Trophoblast cell (in vitro differentiated cells and primary cell): ENCODE data around the gene ANO6.

Experiments
- DNase-seq, 2 donors: peaks; one replicate each; pipeline ENCODE4 v3.0.0-alpha.2; 2016
- H2AFZ ChIP-seq: 2 replicates; pipeline ENCODE4 v1.6.1; 2013; ENCODE audit warnings: low read length, moderate library complexity, mild to moderate bottlenecking; ENCODE audit not compliant: insufficient read depth, poor library complexity
- H2AK5ac ChIP-seq: 2 replicates; pipeline ENCODE4 v1.6.1; 2013; ENCODE audit warnings: mild to moderate bottlenecking, low read length
- H2BK120ac ChIP-seq: 2 replicates; pipeline ENCODE4 v1.6.1; 2013; ENCODE audit warnings: low read length, mild to moderate bottlenecking, moderate library complexity; ENCODE audit not compliant: insufficient read depth, poor library complexity
- H2BK12ac ChIP-seq: 2 replicates; pipeline ENCODE4 v1.6.1; 2013; ENCODE audit warnings: mild to moderate bottlenecking, low read length, moderate library complexity
- H2BK5ac ChIP-seq: 2 replicates; pipeline ENCODE4 v1.6.1; 2013; ENCODE audit warnings: low read length, low read depth, moderate library complexity, mild to moderate bottlenecking; ENCODE audit not compliant: poor library complexity
- H3K14ac ChIP-seq: 2 replicates; pipeline ENCODE4 v1.6.1; 2013; ENCODE audit warnings: mild to moderate bottlenecking, low read length
- H3K18ac ChIP-seq: 2 replicates; pipeline ENCODE4 v1.6.1; 2013; ENCODE audit warnings: mild to moderate bottlenecking, low read length
- H3K23ac ChIP-seq: 2 replicates; pipeline ENCODE4 v1.6.1; 2013; ENCODE audit warnings: low read length
- H3K27ac ChIP-seq: 2 replicates; pipeline ENCODE4 v1.5.1; 2013; ENCODE audit warnings: low read depth, mild to moderate bottlenecking, inconsistent platforms, low read length, moderate library complexity
- H3K27me3 ChIP-seq: 2 replicates; pipeline ENCODE4 v1.6.1; 2013; ENCODE audit warnings: inconsistent platforms, mild to moderate bottlenecking, low read length, moderate library complexity; ENCODE audit not compliant: insufficient read depth
- H3K36me3 ChIP-seq, 2 experiments: 1 replicate in 1 of 2; 2 replicates in 1 of 2; pipeline ENCODE4 v1.6.1; 2013; ENCODE audit warnings: low read length in 2 of 2, mild to moderate bottlenecking in 2 of 2, moderate library complexity in 1 of 2; ENCODE audit not compliant: insufficient read depth in 2 of 2, control insufficient read depth in 1 of 2
- H3K4ac ChIP-seq: 2 replicates; pipeline ENCODE4 v1.6.1; 2013; ENCODE audit warnings: low read depth, mild to moderate bottlenecking, low read length, moderate library complexity
- H3K4me1 ChIP-seq, 2 experiments: 1 replicate in 1 of 2; 2 replicates in 1 of 2; pipeline ENCODE4 v1.6.1; 2013; ENCODE audit warnings: low read length in 2 of 2, mild to moderate bottlenecking in 2 of 2, moderate library complexity in 1 of 2; ENCODE audit not compliant: insufficient read depth in 2 of 2, control insufficient read depth in 1 of 2
- H3K4me2 ChIP-seq: 2 replicates; pipeline ENCODE4 v1.6.1; 2013; ENCODE audit warnings: inconsistent platforms, mild to moderate bottlenecking, low read length, moderate library complexity
- H3K4me3 ChIP-seq: 2 replicates; pipeline ENCODE4 v1.5.1; 2013; ENCODE audit warnings: mild to moderate bottlenecking, low read depth, low read length, inconsistent platforms
- H3K79me1 ChIP-seq: one replicate; pipeline ENCODE4 v1.6.1; 2013; ENCODE audit warnings: low read length
- H3K79me2 ChIP-seq: 2 replicates; pipeline ENCODE4 v1.6.1; 2013; ENCODE audit warnings: low read length, mild to moderate bottlenecking; ENCODE audit not compliant: control insufficient read depth, insufficient read depth, poor library complexity
- H3K9ac ChIP-seq: 2 replicates; pipeline ENCODE4 v1.6.1; 2013; ENCODE audit warnings: mild to moderate bottlenecking, low read length
- H3K9me3 ChIP-seq: 2 replicates; pipeline ENCODE4 v1.6.1; 2013; ENCODE audit warnings: low read depth, mild to moderate bottlenecking, control low read depth, inconsistent platforms, low read length; ENCODE audit not compliant: insufficient read depth
- H4K12ac ChIP-seq: 2 replicates; pipeline ENCODE4 v1.6.1; 2013; ENCODE audit warnings: low read depth, mild to moderate bottlenecking, low read length, moderate library complexity
- H4K8ac ChIP-seq: 2 replicates; pipeline ENCODE4 v1.6.1; 2013; ENCODE audit warnings: low read depth, mild to moderate bottlenecking, low read length, moderate library complexity
- H4K91ac ChIP-seq: one replicate; pipeline ENCODE4 v1.6.1; 2013; ENCODE audit warnings: low read depth, mild to moderate bottlenecking, low read length, moderate library complexity
- WGBS: extraction: QIAGEN DNeasy Blood & Tissue Kit; methylation state at CpG from one replicate; pipeline ENCODE4 v1.1.7; 2013; ENCODE audit warnings: missing lambda C conversion rate; ENCODE audit not compliant: insufficient read length, insufficient coverage; ENCODE audit errors: extremely low coverage; 5-methylcytosine and 5-hydroxymethylcytosine counted together

The ANO6 gene

DNA sequence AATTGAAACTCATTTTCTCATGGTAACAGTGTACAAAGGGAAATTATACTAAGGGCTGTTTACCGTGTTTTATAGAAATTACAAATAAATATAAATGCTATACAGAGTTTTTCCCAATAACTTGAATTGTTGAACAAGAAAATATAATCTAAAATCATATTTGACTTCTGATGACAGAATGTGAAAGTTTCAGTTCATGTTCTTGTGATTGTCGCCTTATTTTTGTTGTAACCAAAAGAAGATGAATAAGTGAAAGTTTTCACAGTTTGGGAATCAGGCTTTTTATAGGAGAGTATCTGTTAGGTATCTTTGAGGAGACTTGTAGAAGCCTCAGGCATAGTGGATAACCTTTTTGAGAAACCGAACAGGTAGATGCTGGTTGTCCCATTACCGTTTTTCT lies 28.1 kb downstream of the ANO6 start:
- no peak overlapping the region for H2AFZ ChIP-seq
- no peak overlapping the region for H3K23ac ChIP-seq
- no peaks in the 10 kb centered on the region for H3K9me3 ChIP-seq
- H4K91ac ChIP-seq: no peak overlapping the region
- H3K4me3 ChIP-seq: no peak overlapping the region
- H3K9ac ChIP-seq: no peak overlapping the region
- H3K4ac ChIP-seq: no peak overlapping the region
- H2AK5ac ChIP-seq: no peak overlapping the region
- peaks cover 6 to 7% of the 10 kb centered on the region in 2 experiments for H3K4me1 ChIP-seq
- WGBS: no CpG with 5 or more reads among the region's 4 CpGs
- no peak overlapping the region for H2BK120ac ChIP-seq
- no peak overlapping the region for H2BK12ac ChIP-seq
- no peaks in the 10 kb centered on the region for H3K36me3 ChIP-seq
- no peak overlapping the region for H2BK5ac ChIP-seq
- no peaks in the 10 kb centered on the region for H3K79me1 ChIP-seq
- no peak overlapping the region for H3K18ac ChIP-seq
- no peak overlapping the region for H4K8ac ChIP-seq
- H3K27me3 ChIP-seq: no peaks in the 10 kb centered on the region
- H3K79me2 ChIP-seq: peaks cover 8% of the 10 kb centered on the region
- no peak overlapping the region for H3K14ac ChIP-seq
- no peak for DNase-seq
- no peak overlapping the region for H4K12ac ChIP-seq
- H3K27ac ChIP-seq: no peak overlapping the region
- no peak overlapping the region for H3K4me2 ChIP-seq

DNA sequence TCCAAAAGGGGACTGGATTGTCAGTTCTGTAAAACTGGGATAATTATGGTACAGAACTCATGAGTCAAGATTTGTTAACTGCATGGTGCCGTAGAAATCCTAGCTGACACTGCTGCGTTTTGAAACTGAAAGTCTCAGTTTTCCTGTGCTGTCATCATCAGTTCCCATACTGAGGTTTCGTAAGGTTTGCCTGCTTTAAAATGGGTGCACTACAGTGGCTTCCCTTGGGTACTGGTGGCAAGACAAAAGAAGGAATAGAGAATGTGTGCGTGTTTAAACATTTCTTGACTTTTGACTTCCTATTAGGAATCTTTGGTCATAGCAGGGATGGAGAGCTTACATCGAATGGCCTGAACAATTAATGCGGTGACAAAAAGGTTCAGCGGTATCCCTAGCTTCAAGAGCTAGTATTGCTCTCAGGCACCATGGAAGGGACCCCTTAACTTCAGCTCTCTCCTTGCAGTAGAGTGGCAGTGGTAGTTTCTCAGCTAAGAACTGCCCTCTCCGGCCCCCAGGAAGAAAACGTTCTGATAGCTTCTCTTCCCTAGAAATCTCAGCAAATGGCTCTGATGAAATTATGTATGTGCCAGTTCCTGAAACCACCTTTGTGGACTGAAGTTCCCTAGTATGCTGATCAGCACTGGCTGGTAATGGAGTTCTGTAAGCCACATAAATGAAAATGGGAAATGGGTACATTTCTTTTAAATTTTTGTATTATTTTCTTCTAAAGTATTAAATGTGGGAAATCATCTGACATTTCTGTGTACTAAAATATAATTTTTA lies 28.9 kb downstream of the ANO6 start:
- H3K23ac ChIP-seq: no peak overlapping the region
- peak overlapping the region; percentile 84 for H3K4ac ChIP-seq
- no peaks in the 10 kb centered on the region for H3K36me3 ChIP-seq
- WGBS: no CpG with 5 or more reads among the region's 9 CpGs
- no peaks in the 10 kb centered on the region for H3K79me1 ChIP-seq
- no peak overlapping the region for H2BK120ac ChIP-seq
- H2BK12ac ChIP-seq: no peak overlapping the region
- no peaks in the 10 kb centered on the region for H3K9me3 ChIP-seq
- H3K27me3 ChIP-seq: no peaks in the 10 kb centered on the region
- H4K8ac ChIP-seq: no peak overlapping the region
- H3K79me2 ChIP-seq: peaks cover 8% of the 10 kb centered on the region
- no peak overlapping the region for H3K4me3 ChIP-seq
- H4K91ac ChIP-seq: no peak overlapping the region
- no peak overlapping the region for H2BK5ac ChIP-seq
- H3K27ac ChIP-seq: no peak overlapping the region
- no peak overlapping the region for H2AK5ac ChIP-seq
- H3K18ac ChIP-seq: no peak overlapping the region
- no peak overlapping the region for H3K14ac ChIP-seq
- H4K12ac ChIP-seq: no peak overlapping the region
- H3K9ac ChIP-seq: no peak overlapping the region
- no peak overlapping the region for H2AFZ ChIP-seq
- H3K4me1 ChIP-seq: peaks cover 6 to 7% of the 10 kb centered on the region in 2 experiments
- DNase-seq: peak in 1 of 2 donors; percentile 49
- no peak overlapping the region for H3K4me2 ChIP-seq

DNA sequence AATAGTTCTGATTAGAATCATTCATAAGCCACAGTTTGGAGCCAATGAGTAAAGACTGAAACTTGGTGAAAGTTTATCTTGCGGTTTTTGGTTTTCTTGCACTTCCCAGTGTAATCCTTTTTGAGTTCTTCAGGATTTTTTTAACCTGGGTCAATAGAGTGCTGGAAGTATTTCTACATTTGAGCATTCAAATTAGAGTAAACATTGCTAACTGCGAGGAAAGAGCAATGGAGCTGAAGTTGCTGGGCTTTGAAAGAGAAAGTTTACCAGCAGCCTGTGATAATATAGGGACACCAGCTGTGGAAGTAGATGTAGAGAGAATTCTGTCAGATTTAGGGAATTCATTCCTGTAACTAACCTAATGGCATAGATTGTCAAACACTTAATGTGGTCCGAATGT lies 30.3 kb downstream of the ANO6 start:
- no peak overlapping the region for H3K4me2 ChIP-seq
- no CpG with 5 or more reads among the region's 3 CpGs for WGBS
- H2BK120ac ChIP-seq: no peak overlapping the region

DNA sequence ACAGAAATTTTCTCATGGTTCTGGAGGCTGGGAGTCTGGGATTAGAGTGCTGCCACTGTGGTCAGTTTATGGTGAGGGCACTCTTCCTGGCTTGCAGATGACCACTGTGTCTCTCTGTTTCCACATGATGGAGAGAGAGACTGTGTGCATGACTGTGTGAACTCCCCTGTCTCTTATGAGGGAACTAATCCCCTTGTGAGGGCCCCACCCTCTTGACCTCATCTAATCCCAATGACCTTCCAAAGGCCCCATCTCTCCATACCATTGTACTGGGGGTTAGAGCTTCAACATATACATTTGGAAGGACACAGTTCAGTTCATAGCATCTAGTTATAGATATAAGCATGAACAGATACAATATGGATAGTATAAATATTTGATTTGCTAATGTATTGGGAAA lies 31.7 kb downstream of the ANO6 start:
- no peak overlapping the region for H2AFZ ChIP-seq
- H3K9me3 ChIP-seq: no peaks in the 10 kb centered on the region
- no peak overlapping the region for H4K12ac ChIP-seq
- no peaks in the 10 kb centered on the region for H3K4me1 ChIP-seq
- no peak overlapping the region for H2BK5ac ChIP-seq
- no peak overlapping the region for H4K91ac ChIP-seq
- H3K79me1 ChIP-seq: no peaks in the 10 kb centered on the region
- DNase-seq: no peak
- H3K27me3 ChIP-seq: no peaks in the 10 kb centered on the region
- peak overlapping the region; percentile 72 for H3K4ac ChIP-seq
- no peak overlapping the region for H3K4me2 ChIP-seq
- no peak overlapping the region for H3K4me3 ChIP-seq
- H4K8ac ChIP-seq: no peak overlapping the region
- H2BK12ac ChIP-seq: peak overlapping the region; percentile 17
- H3K23ac ChIP-seq: no peak overlapping the region
- no peak overlapping the region for H3K27ac ChIP-seq
- H3K36me3 ChIP-seq: peaks cover 2 to 3% of the 10 kb centered on the region in 2 experiments
- H3K79me2 ChIP-seq: peaks cover 3% of the 10 kb centered on the region
- H2BK120ac ChIP-seq: no peak overlapping the region
- no peak overlapping the region for H2AK5ac ChIP-seq
- H3K14ac ChIP-seq: no peak overlapping the region
- H3K9ac ChIP-seq: no peak overlapping the region
- H3K18ac ChIP-seq: peak overlapping the region; percentile 79

More for the DNA sequence above, 30.3 kb downstream of the ANO6 start:
- Histone ChIP-seq H3K4me3 (no peak overlapping the region), H3K27me3 (no peaks in the 10 kb centered on the region), H3K4me1 (peaks cover 6 to 7% of the 10 kb centered on the region in 2 experiments), H3K79me2 (peaks cover 8% of the 10 kb centered on the region), H3K4ac (no peak overlapping the region), H3K23ac (no peak overlapping the region), H2BK12ac (no peak overlapping the region), H3K14ac (no peak overlapping the region), H3K9ac (no peak overlapping the region), H3K18ac (no peak overlapping the region), H3K79me1 (no peaks in the 10 kb centered on the region), H2AFZ (no peak overlapping the region), H2BK5ac (no peak overlapping the region), H3K27ac (no peak overlapping the region), H4K12ac (no peak overlapping the region), H4K8ac (no peak overlapping the region), H3K36me3 (peaks cover 2 to 3% of the 10 kb centered on the region in 2 experiments), H3K9me3 (no peaks in the 10 kb centered on the region), H2AK5ac (no peak overlapping the region), H4K91ac (no peak overlapping the region)
- no peak for DNase-seq
